ENCODE results near the gene HIF1AN.

GRCh38 chr10:100551738-100552137 is 16.0 kb downstream of the HIF1AN start:
- TF ChIP-seq POLR2A (IDR thresholded peaks at IDR 0.05; ENCODE audit: low read length) (no peak), GATA1 (IDR thresholded peaks at IDR 0.05; ENCODE audit: low read depth, low read length) (no peak)

All from erythroblast (primary cell).